Inflammatory macrophage treated with lipopolysaccharide for 1 hour (primary cell): ENCODE data around the gene WNT2B.
A peak's percentile ranks its signal among the peaks of the same experiment; 100 is the strongest.

Experiments
- DNase-seq, 2 donors: peaks; one replicate each; pipeline ENCODE4 v3.0.0-alpha.2; 2020 to 2022

WNT2B gene

GRCh38 chr1:112530832-112531231, 22.1 kb downstream of the WNT2B start:
- no peak for DNase-seq

- no peak for DNase-seq
These were observed 23.3 kb downstream of the WNT2B start for GRCh38 chr1:112532064-112532463.

GRCh38 chr1:112533029-112533428, 24.3 kb downstream of the WNT2B start:
- no peak for DNase-seq

- DNase-seq, result no peak
These were observed 27.8 kb downstream of the WNT2B start for GRCh38 chr1:112536561-112536960.

- no peak for DNase-seq
These were observed 28.7 kb downstream of the WNT2B start for GRCh38 chr1:112537456-112537855.

- no peak for DNase-seq
These were observed 30.1 kb downstream of the WNT2B start for GRCh38 chr1:112538883-112539282.

GRCh38 chr1:112540226-112540794, 31.5 kb downstream of the WNT2B start:
- DNase-seq, result no peak

GRCh38 chr1:112541299-112541698, 32.5 kb downstream of the WNT2B start:
- DNase-seq, result no peak

- no peak for DNase-seq
These were observed 33.6 kb downstream of the WNT2B start for GRCh38 chr1:112542206-112542973.

- peak; percentile 48 to 66 for DNase-seq
These were observed 35.4 kb downstream of the WNT2B start for GRCh38 chr1:112544011-112544688.

- no peak for DNase-seq
These were observed 36.0 kb downstream of the WNT2B start for GRCh38 chr1:112544751-112545150.

GRCh38 chr1:112546076-112546475, 37.3 kb downstream of the WNT2B start:
- DNase-seq, result no peak

- DNase-seq, result peak in 1 of 2 donors; percentile 4
These were observed 39.8 kb downstream of the WNT2B start for GRCh38 chr1:112548547-112548946.

- DNase-seq, result no peak
These were observed 40.8 kb downstream of the WNT2B start for GRCh38 chr1:112549590-112549989.

- no peak for DNase-seq
These were observed 45.6 kb downstream of the WNT2B start for GRCh38 chr1:112554411-112554810.

GRCh38 chr1:112557385-112557784, 48.6 kb downstream of the WNT2B start:
- no peak for DNase-seq

GRCh38 chr1:112558634-112559033, 49.9 kb downstream of the WNT2B start:
- no peak for DNase-seq

- DNase-seq, result no peak
These were observed 54.6 kb downstream of the WNT2B start for GRCh38 chr1:112563341-112563740.

- DNase-seq, result no peak
These were observed 55.3 kb downstream of the WNT2B start for GRCh38 chr1:112564081-112564480.

- DNase-seq, result no peak
These were observed 57.0 kb downstream of the WNT2B start for GRCh38 chr1:112565800-112566199.

- DNase-seq, result no peak
These were observed 66.5 kb downstream of the WNT2B start for GRCh38 chr1:112575154-112575804.

- DNase-seq, result no peak
These were observed 67.5 kb downstream of the WNT2B start for GRCh38 chr1:112576240-112576639.
